BLaER1 (cell line): Measurements from ENCODE around the gene MTMR4.
"Not testable (repeated sequence)": the region's sequence is repeated elsewhere in the genome, so short reads cannot be mapped to it uniquely, and the experiment has no call there.

Experiments
- H3K27ac ChIP-seq: shearing (Covaris generic); formaldehyde crosslinking; 2 replicates; pipeline ENCODE4 v1.8.1; 2022
- H3K27me3 ChIP-seq: shearing (Covaris generic); formaldehyde crosslinking; 2 replicates; pipeline ENCODE4 v1.8.1; 2022
- H3K36me3 ChIP-seq: shearing (Covaris generic); formaldehyde crosslinking; 2 replicates; pipeline ENCODE4 v1.8.1; 2022
- H3K4me1 ChIP-seq: shearing (Covaris generic); formaldehyde crosslinking; 2 replicates; pipeline ENCODE4 v1.8.1; 2022
- H3K4me2 ChIP-seq: shearing (Covaris generic); formaldehyde crosslinking; 2 replicates; pipeline ENCODE4 v1.8.1; 2022
- H3K4me3 ChIP-seq: shearing (Covaris generic); formaldehyde crosslinking; 2 replicates; pipeline ENCODE4 v1.8.1; 2022
- H3K9ac ChIP-seq: shearing (Covaris generic); formaldehyde crosslinking; 2 replicates; pipeline ENCODE4 v1.8.1; 2022
- H3K9me3 ChIP-seq: shearing (Covaris generic); formaldehyde crosslinking; 2 replicates; pipeline ENCODE4 v1.8.1; 2022
- H4K20me1 ChIP-seq: shearing (Covaris generic); formaldehyde crosslinking; 2 replicates; pipeline ENCODE4 v1.8.1; 2022
- Cebpa-rat ChIP-seq: shearing (Covaris generic); IDR thresholded peaks from 2 replicates; pipeline ENCODE4 v1.8.1; 2022

Gene MTMR4

DNA sequence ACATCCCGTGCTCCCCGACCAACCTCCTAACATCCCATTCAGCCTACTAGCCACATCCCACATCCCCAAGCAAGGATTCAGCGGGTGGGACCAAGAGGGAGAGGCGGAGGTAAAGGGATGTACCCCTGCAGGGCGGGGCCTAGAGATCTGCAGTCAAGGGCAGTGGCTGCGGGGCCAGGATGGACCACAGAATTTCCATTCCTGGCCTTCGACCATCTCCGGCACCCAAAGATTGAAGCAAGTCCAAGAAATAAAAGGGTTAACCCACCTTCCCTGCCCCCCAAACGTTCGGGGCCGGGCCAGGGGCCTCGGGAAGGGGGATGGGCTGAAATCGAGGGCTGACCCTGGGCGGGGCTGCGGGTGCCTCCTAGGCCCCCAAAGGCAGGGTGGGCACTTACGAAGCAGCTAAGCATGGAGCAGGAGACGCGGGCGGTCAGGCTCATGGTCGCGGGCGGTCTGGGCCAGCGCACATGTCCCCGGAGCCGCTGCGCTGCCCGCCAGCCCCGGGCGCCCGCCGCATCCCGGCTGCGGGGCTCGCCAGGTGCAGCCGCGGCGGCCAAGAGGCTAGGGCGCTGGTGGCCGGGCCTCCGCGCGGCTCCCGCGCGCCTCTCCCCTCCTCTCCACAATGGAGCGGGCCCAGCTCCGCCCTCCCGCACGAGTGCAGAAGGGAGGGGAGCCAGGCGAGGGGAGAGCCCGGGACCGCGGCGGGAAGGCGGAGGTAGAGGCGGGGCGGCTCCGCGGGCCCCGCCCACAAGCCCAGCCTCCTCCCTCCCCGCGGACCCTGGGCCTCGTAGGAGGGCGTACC is at the start of gene MTMR4:
Gene MTMR4, minus strand, starts transcription at position 674 of the 805 bp plus-strand sequence. Its CDS starts 231 bp downstream, at position 443.
- peak within 1 kb of the TSS; percentile 93 for H3K27ac ChIP-seq

GRCh38 chr17:58560511-58560910 is 46.1 kb upstream of the MTMR4 start:
- Histone ChIP-seq H4K20me1 (no peaks in the 10 kb centered on the region), H3K9me3 (no peaks in the 10 kb centered on the region), H3K27me3 (no peaks in the 10 kb centered on the region), H3K4me2 (no peak overlapping the region), H3K27ac (no peak overlapping the region), H3K9ac (no peak overlapping the region), H3K36me3 (no peaks in the 10 kb centered on the region), H3K4me1 (peaks cover 33% of the 10 kb centered on the region), H3K4me3 (no peak overlapping the region)
- TF ChIP-seq Cebpa-rat, result no peak

More for the DNA sequence above, at the start of gene MTMR4:
- peak within 1 kb of the TSS; percentile 94 for H3K4me3 ChIP-seq
- H4K20me1 ChIP-seq, result peaks cover 18% of the 10 kb centered on the region
- H3K4me1 ChIP-seq, result peaks cover 67% of the 10 kb centered on the region
- no peaks in the 10 kb centered on the region for H3K9me3 ChIP-seq
- peak within 1 kb of the TSS; percentile 91 for H3K4me2 ChIP-seq
- peaks cover 37% of the 10 kb centered on the region for H3K36me3 ChIP-seq
- H3K9ac ChIP-seq, result peak within 1 kb of the TSS; percentile 95
- H3K27me3 ChIP-seq, result no peaks in the 10 kb centered on the region
- TF ChIP-seq Cebpa-rat, result no peak

DNA sequence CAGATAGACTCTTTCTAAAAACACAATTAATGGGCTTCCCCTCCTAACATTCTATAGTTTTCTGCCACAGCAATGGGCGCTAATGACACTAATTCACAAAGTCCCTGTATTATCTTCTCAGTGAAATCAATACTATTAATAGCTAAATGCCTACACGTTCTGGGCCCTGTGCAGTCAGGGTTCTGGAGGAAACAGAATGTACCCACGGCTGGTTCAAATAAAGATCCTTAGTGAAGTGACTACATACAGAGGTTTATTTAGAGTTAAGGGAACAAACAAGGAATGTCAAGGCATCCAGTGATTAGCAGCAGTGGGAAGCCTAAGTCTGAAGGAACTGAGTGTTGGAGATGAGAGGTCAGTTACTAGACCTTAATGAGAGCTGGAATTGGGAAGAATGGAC is 43.5 kb upstream of the MTMR4 start:
- Histone ChIP-seq H4K20me1 (no peaks in the 10 kb centered on the region), H3K4me2 (no peak overlapping the region)

DNA sequence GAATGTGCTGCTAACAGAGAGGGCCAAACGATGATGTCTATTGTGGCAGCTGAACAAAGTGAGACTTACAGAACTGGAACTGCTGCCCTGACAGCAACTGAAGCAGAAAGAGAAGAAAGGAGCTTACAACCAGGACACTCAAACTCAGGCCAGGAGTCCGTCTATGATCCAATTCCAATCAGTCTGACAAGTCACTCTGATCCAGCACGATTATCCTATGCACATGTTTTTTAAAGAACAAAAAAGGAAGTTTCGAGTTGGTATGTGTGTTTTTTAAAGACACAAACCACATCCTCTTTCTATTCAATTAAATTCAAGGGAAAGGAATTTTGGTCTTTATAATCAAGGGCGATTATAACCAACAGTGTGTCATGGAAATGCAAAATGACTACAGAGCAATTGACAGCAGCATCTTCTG is 42.4 kb upstream of the MTMR4 start:
- Histone ChIP-seq H4K20me1 (no peaks in the 10 kb centered on the region), H3K4me3 (no peak overlapping the region), H3K9ac (no peak overlapping the region), H3K27ac (no peak overlapping the region), H3K9me3 (no peaks in the 10 kb centered on the region), H3K4me2 (peak overlapping the region; percentile 58), H3K4me1 (peaks cover 21% of the 10 kb centered on the region), H3K27me3 (no peaks in the 10 kb centered on the region), H3K36me3 (no peaks in the 10 kb centered on the region)
- TF ChIP-seq Cebpa-rat, result no peak

More for the DNA sequence above, 43.5 kb upstream of the MTMR4 start:
- no peak overlapping the region for H3K27ac ChIP-seq
- no peaks in the 10 kb centered on the region for H3K36me3 ChIP-seq
- no peak overlapping the region for H3K9ac ChIP-seq
- no peaks in the 10 kb centered on the region for H3K27me3 ChIP-seq
- no peak overlapping the region for H3K4me3 ChIP-seq
- H3K4me1 ChIP-seq, result peaks cover 21% of the 10 kb centered on the region
- no peak for TF ChIP-seq Cebpa-rat
- no peaks in the 10 kb centered on the region for H3K9me3 ChIP-seq

DNA sequence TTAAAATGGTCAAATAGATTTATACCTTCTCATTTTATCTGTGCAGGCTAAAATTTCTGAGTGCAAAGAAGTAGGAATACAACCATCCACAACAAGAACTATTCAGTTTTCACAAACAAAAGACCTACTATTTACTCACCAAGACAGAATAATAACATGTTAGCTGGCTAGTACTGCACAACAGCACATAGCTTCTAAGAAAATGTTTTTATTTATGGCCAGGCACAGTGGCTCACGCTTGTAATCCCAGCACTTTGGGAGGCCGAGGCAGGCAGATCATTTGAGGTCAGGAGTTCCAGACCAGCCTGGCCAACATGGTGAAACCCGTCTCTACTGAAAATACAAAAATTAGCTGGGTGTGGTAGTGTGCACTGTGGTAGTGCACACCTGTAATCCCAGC is 40.7 kb upstream of the MTMR4 start:
- H3K9me3 ChIP-seq, H3K4me3 ChIP-seq, H3K9ac ChIP-seq, H4K20me1 ChIP-seq, H3K36me3 ChIP-seq, H3K4me2 ChIP-seq, H3K27ac ChIP-seq, H3K27me3 ChIP-seq: not testable (repeated sequence)
- H3K4me1 ChIP-seq, result peaks cover 21% of the 10 kb centered on the region

DNA sequence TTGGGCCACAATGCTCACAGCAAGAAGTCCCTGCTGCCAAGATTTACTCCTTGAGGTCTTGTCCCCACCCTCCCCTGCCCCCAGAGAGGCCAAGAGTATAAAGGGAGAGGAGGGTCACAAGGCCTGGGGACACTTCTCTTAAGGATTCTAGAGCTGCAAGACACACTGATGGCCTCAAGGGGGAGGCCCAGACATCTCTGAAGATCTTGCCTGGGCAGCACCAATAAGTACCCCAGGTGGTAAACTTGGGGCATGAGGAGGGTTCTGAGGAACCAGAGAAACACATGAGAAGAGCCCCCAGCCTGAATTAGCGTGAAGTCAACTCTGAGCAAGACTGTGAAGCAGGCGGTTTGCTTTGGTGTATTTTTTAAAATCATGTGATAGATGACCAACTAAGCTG is 26.8 kb upstream of the MTMR4 start:
- H3K4me1 ChIP-seq, result no peaks in the 10 kb centered on the region
- no peak overlapping the region for H3K9ac ChIP-seq
- no peaks in the 10 kb centered on the region; the same call in 1 of the 2 replicates for H3K27me3 ChIP-seq
- no peaks in the 10 kb centered on the region for H4K20me1 ChIP-seq
- no peak overlapping the region for H3K27ac ChIP-seq
- no peak overlapping the region for H3K4me3 ChIP-seq
- no peaks in the 10 kb centered on the region for H3K9me3 ChIP-seq
- TF ChIP-seq Cebpa-rat, result no peak
- H3K4me2 ChIP-seq, result no peak overlapping the region
- H3K36me3 ChIP-seq, result no peaks in the 10 kb centered on the region

DNA sequence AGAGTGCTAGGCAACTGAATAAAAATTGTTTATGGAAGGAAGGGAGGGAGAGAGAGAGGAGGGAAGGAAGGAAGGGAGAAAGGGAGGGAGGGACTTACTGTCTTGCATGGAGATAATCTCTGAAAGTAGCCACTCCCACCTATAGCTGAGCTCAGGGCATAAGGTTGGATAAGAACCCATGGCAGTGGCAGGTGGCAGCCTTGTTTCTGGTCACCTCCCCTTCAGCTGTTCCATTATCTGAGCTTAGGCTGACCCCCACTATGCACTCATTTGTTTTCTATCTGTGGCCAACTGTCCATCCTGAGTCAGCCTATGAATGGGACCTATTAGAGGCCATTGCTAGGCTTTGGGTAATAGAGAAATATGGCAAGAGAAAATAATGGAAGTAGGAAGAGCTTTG is 25.3 kb upstream of the MTMR4 start:
- no peak for TF ChIP-seq Cebpa-rat
- no peaks in the 10 kb centered on the region for H4K20me1 ChIP-seq
- H3K4me2 ChIP-seq, result no peak overlapping the region

DNA sequence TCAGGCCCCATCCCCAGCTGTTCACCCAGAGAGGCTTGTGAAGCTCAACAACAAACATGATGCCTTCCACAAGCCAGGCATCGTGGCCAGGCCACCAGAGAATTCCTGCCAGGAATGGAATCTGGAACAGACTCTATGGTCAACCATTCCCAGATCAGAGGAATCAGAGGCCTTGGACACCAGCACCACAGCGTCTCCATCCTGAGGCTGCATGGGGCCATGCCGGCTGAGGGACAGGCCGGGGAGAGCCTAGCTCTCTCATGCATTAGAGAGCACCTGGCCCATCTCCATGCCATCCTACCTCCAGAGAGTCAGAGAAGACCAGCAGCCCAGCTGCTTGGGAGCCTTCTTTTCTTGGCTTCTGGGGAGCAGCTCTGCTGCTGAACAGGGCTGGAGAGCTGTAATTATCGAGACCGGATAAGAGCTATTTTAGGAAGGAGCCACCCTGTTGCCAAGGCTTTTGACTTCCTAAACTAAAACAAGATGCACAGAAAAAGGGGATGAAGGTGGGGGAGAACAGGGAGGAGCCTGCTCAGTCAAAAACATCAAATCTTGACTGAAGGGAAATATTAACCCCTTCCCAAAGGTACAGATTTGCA is 24.5 kb upstream of the MTMR4 start:
- H4K20me1 ChIP-seq, result no peaks in the 10 kb centered on the region
- TF ChIP-seq Cebpa-rat, result no peak
- H3K9ac ChIP-seq, result no peak overlapping the region
- H3K4me2 ChIP-seq, result no peak overlapping the region
- no peaks in the 10 kb centered on the region for H3K36me3 ChIP-seq
- no peak overlapping the region for H3K27ac ChIP-seq
- peaks cover 5% of the 10 kb centered on the region for H3K27me3 ChIP-seq
- no peaks in the 10 kb centered on the region for H3K9me3 ChIP-seq
- H3K4me1 ChIP-seq, result no peaks in the 10 kb centered on the region
- H3K4me3 ChIP-seq, result no peak overlapping the region

More for the DNA sequence above, 25.3 kb upstream of the MTMR4 start:
- no peak overlapping the region for H3K4me3 ChIP-seq
- H3K27me3 ChIP-seq, result no peaks in the 10 kb centered on the region; the same call in 1 of the 2 replicates
- no peaks in the 10 kb centered on the region for H3K4me1 ChIP-seq
- no peak overlapping the region for H3K9ac ChIP-seq
- H3K27ac ChIP-seq, result no peak overlapping the region
- no peaks in the 10 kb centered on the region for H3K9me3 ChIP-seq
- H3K36me3 ChIP-seq, result no peaks in the 10 kb centered on the region

GRCh38 chr17:58537266-58537665 is 22.8 kb upstream of the MTMR4 start:
- TF ChIP-seq Cebpa-rat, result no peak
- H3K27ac ChIP-seq, result no peak overlapping the region

GRCh38 chr17:58536542-58536941 is 22.1 kb upstream of the MTMR4 start:
- no peak overlapping the region for H3K4me2 ChIP-seq
- H3K4me1 ChIP-seq, result peaks cover 9% of the 10 kb centered on the region; the same call in 1 of the 2 replicates
- H3K9me3 ChIP-seq, result no peaks in the 10 kb centered on the region
- no peak overlapping the region for H3K4me3 ChIP-seq
- H4K20me1 ChIP-seq, result 0 out of 2 replicates have a peak, but pooled peaks cover 6% of the 10 kb centered on the region
- TF ChIP-seq Cebpa-rat, result no peak
- no peaks in the 10 kb centered on the region for H3K36me3 ChIP-seq
- H3K9ac ChIP-seq, result no peak overlapping the region
- no peak overlapping the region for H3K27ac ChIP-seq
- H3K27me3 ChIP-seq, result peaks cover 29% of the 10 kb centered on the region

More at GRCh38 chr17:58537266-58537665, 22.8 kb upstream of the MTMR4 start:
- Histone ChIP-seq H3K4me3 (no peak overlapping the region), H3K4me1 (peaks cover 3% of the 10 kb centered on the region; the same call in 1 of the 2 replicates), H4K20me1 (0 out of 2 replicates have a peak, but pooled peaks cover 5% of the 10 kb centered on the region), H3K4me2 (no peak overlapping the region), H3K36me3 (no peaks in the 10 kb centered on the region), H3K9me3 (no peaks in the 10 kb centered on the region), H3K9ac (no peak overlapping the region), H3K27me3 (peaks cover 22% of the 10 kb centered on the region)
